Retinal pigment epithelial cell (primary cell): ENCODE data around the gene NFIC.

Experiments used
- DNase-seq: peaks from one replicate; pipeline ENCODE4 v3.0.0-alpha.2; 2010; ENCODE audit warnings: low read depth
- H3K4me3 ChIP-seq: 2 replicates; pipeline ENCODE4 v1.5.1; 2011; ENCODE audit warnings: mild to moderate bottlenecking, low read length, control low read depth, moderate library complexity
- CTCF ChIP-seq: conservative IDR thresholded peaks from 2 replicates; pipeline ENCODE4 v1.5.1; 2011; ENCODE audit warnings: low read depth, low read length, control low read depth, inconsistent platforms

The NFIC gene

GRCh38 chr19:3479834-3480215 lies 113.4 kb downstream of the NFIC start:
- no peak for DNase-seq
- TF ChIP-seq CTCF, result no peak
- no peak overlapping the region for H3K4me3 ChIP-seq

GRCh38 chr19:3480383-3481091 lies 114.2 kb downstream of the NFIC start, which contains the start of gene SMIM24:
Gene SMIM24 (minus strand): TSS chr19:3480525. CDS start chr19:3480463, 62 bp downstream.
- TF ChIP-seq CTCF, result no peak
- no peak within 1 kb of the TSS for H3K4me3 ChIP-seq

GRCh38 chr19:3481241-3482090 lies 115.1 kb downstream of the NFIC start:
- no peak for DNase-seq
- H3K4me3 ChIP-seq, result no peak overlapping the region
- TF ChIP-seq CTCF, result no peak

More at GRCh38 chr19:3480383-3481091, 114.2 kb downstream of the NFIC start, which contains the start of gene SMIM24:
- DNase-seq, result no peak

- DNase-seq, result no peak
- TF ChIP-seq CTCF, result no peak
- H3K4me3 ChIP-seq, result peak overlapping the region; percentile 30
Measured at GRCh38 chr19:3482507-3483225, 116.3 kb downstream of the NFIC start.

GRCh38 chr19:3483226-3483628 lies 116.8 kb downstream of the NFIC start, which contains the start of gene SMIM44:
Gene SMIM44 (minus strand): TSS chr19:3483441. CDS start chr19:3483403, 38 bp downstream.
- H3K4me3 ChIP-seq, result peak within 1 kb of the TSS; percentile 30
- no peak for TF ChIP-seq CTCF
- DNase-seq, result no peak

- no peak overlapping the region for H3K4me3 ChIP-seq
- TF ChIP-seq CTCF, result no peak
- no peak for DNase-seq
Measured at GRCh38 chr19:3491396-3492119, 125.2 kb downstream of the NFIC start.
